Kidney (tissue), 14 donors: Measurements from ENCODE around the gene RRP12. TPM values are rescaled to one million over a fixed set of nuclear protein-coding genes. Genes with fewer than 3 reads are reported as not detected.

Source experiments
- DNase-seq, 5 donors: peaks; one replicate each; pipeline ENCODE4 v3.0.0-alpha.2; 2013 to 2020
- FAIRE-seq: peaks from 2 replicates; lab custom pipeline; 2012; peaks lifted over from hg19 to GRCh38; lab: Jason Lieb, UNC
- H3K27ac ChIP-seq, 2 donors: one replicate each; pipeline ENCODE4 v1.7.0; 2013; ENCODE audit warnings: low read depth in 2 of 2, low read length in 2 of 2, inconsistent platforms in 1 of 2
- H3K27me3 ChIP-seq: one replicate; pipeline ENCODE4 v1.7.1; 2013; ENCODE audit warnings: low read length, inconsistent platforms; ENCODE audit not compliant: control insufficient read depth, insufficient read depth
- H3K36me3 ChIP-seq, 3 donors: one replicate each; pipeline versions ENCODE4 v1.7.0 to v1.7.1; 2013; ENCODE audit warnings: low read length in 3 of 3, control low read depth in 1 of 3, inconsistent platforms in 1 of 3; ENCODE audit not compliant: insufficient read depth in 3 of 3, control insufficient read depth in 2 of 3
- H3K4me1 ChIP-seq, 3 donors: one replicate each; pipeline versions ENCODE4 v1.7.0 to v1.7.1; 2013; ENCODE audit warnings: low read length in 3 of 3, inconsistent platforms in 1 of 3, low read depth in 1 of 3; ENCODE audit not compliant: control insufficient read depth in 2 of 3, insufficient read depth in 2 of 3
- H3K4me3 ChIP-seq, 3 donors: one replicate each; pipeline versions ENCODE4 v1.7.0 to v1.8.1; 2013; ENCODE audit warnings: low read length in 3 of 3, control low read depth in 1 of 3, inconsistent platforms in 1 of 3
- H3K9ac ChIP-seq, 3 donors: one replicate each; pipeline versions ENCODE4 v1.7.0 to v1.7.1; 2013; ENCODE audit warnings: low read length in 3 of 3, control low read depth in 1 of 3, inconsistent platforms in 1 of 3
- H3K9me3 ChIP-seq, 3 donors: one replicate each; pipeline versions ENCODE4 v1.7.0 to v1.7.1; 2013; ENCODE audit warnings: low read length in 3 of 3, control low read depth in 1 of 3, inconsistent platforms in 1 of 3; ENCODE audit not compliant: control insufficient read depth in 2 of 3, insufficient read depth in 1 of 3
- intact Hi-C: fragments of 100-400 bp; cut with DNase I; formaldehyde crosslinking; loops from one replicate; pipeline ENCODE4 v1.11.1; 2022
- polyA plus RNA-seq: library from polyadenylated mRNA; stranded (reverse); fragments of 350-450 nt; fragmentation: Illumina TruSeq; extraction: RNeasy Lipid Tissue Mini Kit (QIAGEN cat#74804); gene quantifications from one replicate; pipeline ENCODE4 v1.2.3, GENCODE V29; 2014; ENCODE audit warnings: low read depth, low replicate concordance; ENCODE audit not compliant: insufficient read depth
- total RNA-seq: library from RNA; stranded (reverse); fragmentation: NEBNext Ultra II Directional; extraction: Animal tissue kit (Norgen Biotek cat#: 25700); gene quantifications from one replicate; pipeline ENCODE4 v1.2.1, GENCODE V29; 2021
- TF ChIP-seq, protein P1 (sequence below): IDR thresholded peaks from 3 replicates; pipeline ENCODE4 v1.5.1; 2012; ENCODE audit warnings: mild to moderate bottlenecking, moderate library complexity, borderline replicate concordance; ENCODE audit not compliant: insufficient read depth; ENCODE audit errors: extremely low read depth
- donor health status: control.
- donor health status: control.
- donor health status: control.
- donor health status: control.
- donor health status: control.
- donor health status: DM: yes; HTN: yes; CAD: no.
- donor health status: Normal renal cell carcinoma (clear cell type).

RRP12 gene
- total and polyA plus RNA-seq, 2 donors from 2014 or later = 9.7 to 30.0 TPM

DNA sequence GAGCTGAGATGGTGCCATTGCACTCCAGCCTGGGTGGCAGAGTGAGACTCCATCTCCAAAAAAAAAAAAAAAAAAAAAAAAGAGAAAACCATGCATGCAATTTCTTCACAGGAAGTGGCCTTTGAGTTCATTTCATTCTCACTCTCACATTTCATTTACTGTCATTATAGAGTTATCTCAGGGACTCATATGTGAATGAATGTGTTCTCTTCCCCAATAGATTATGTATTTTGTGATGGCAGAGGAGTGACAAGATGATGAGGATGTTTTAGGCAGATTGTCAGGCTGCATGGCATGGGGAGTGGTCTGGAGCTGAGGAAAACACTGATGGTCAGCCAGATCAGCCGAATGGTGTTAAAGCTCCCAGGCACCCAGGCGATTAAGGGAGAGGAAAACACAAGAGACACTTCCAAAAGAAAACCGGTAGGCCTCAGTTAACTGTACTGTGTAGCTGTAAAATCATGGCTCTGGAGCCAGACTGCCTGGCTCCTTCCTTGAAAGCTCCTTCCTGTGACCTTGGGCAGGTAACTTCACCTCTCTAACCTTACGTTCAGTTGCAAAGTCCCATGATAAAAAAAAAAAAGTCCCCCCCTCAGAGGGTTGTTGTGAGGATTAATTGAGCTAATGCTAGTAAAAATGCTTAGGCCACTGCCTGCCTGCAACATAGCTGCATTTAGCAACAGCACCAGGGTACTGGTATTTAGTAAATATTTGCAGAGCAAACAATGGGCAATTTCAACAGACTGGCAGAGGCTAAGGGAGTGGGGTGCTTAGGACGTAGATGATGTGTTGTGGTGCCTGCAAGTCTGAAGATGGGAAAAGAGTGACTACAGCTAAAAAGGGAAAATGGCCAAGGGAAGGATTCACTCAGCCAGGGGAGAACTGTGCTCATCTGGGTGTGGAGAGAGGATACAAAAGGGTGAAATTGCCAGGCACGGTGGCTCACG lies 73.5 kb downstream of the RRP12 start:
- no peaks in the 10 kb centered on the region for H3K9me3 ChIP-seq
- DNase-seq = peak in 1 of 5 donors; percentile 4
- H3K9ac ChIP-seq = no peak overlapping the region
- peaks cover 0 to 12% (median 8%) of the 10 kb centered on the region in 3 donors for H3K4me1 ChIP-seq
- TF ChIP-seq, protein P1, sequence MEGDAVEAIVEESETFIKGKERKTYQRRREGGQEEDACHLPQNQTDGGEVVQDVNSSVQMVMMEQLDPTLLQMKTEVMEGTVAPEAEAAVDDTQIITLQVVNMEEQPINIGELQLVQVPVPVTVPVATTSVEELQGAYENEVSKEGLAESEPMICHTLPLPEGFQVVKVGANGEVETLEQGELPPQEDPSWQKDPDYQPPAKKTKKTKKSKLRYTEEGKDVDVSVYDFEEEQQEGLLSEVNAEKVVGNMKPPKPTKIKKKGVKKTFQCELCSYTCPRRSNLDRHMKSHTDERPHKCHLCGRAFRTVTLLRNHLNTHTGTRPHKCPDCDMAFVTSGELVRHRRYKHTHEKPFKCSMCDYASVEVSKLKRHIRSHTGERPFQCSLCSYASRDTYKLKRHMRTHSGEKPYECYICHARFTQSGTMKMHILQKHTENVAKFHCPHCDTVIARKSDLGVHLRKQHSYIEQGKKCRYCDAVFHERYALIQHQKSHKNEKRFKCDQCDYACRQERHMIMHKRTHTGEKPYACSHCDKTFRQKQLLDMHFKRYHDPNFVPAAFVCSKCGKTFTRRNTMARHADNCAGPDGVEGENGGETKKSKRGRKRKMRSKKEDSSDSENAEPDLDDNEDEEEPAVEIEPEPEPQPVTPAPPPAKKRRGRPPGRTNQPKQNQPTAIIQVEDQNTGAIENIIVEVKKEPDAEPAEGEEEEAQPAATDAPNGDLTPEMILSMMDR = no peak
- intact Hi-C loops = no loop called here
- FAIRE-seq = no peak
- no peaks in the 10 kb centered on the region for H3K27me3 ChIP-seq
- H3K27ac ChIP-seq = no peak overlapping the region
- H3K4me3 ChIP-seq = no peak overlapping the region
- H3K36me3 ChIP-seq = no peaks in the 10 kb centered on the region

DNA sequence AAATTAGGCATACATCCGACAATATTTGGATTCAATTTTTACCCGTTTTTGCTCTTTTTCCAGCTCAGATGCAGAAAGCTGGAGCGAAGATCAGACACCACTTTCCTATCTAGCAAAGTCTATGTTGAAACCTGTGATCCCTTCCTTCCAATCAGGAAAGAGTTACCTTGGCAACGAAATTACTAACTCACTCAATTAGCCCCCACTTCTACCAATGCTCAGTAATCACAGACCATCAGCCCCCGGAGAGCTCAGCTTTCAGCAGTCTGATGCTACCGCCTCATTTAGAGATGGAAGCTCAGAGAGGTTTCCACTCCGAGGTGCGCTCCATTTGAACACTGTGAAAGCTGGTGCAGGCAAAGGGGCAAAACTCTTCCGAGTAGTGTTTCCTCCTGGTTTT lies 75.4 kb downstream of the RRP12 start:
- H3K4me1 ChIP-seq = peaks cover 0 to 6% (median 5%) of the 10 kb centered on the region in 3 donors
- no peak for FAIRE-seq

DNA sequence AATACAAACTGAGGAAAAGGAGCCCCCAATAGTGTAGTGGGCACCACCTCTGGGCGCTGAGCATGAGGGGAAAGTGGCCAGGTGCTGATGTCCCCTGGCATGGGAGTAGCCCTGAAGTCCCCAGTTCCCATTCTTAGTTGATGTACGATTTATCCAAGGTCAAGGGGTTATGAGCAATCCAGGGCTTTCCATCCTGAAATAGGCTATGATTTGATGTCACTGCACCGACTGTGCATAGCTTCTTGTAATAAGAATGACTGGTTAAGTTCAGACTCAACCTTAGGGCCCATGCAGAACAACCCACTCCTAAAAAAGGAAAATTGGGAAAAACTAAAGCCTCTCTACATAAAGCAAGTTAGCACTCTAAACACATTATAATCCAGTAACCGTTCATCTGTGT lies 77.6 kb downstream of the RRP12 start:
- Histone ChIP-seq H3K36me3 (no peaks in the 10 kb centered on the region), H3K27me3 (no peaks in the 10 kb centered on the region), H3K4me1 (peaks cover 0 to 6% (median 5%) of the 10 kb centered on the region in 3 donors), H3K9me3 (no peaks in the 10 kb centered on the region), H3K27ac (no peak overlapping the region), H3K9ac (no peak overlapping the region), H3K4me3 (no peak overlapping the region)
- intact Hi-C loops = no loop called here
- peak in 1 of 5 donors; percentile 3 for DNase-seq
- TF ChIP-seq, protein P1 = no peak
- no peak for FAIRE-seq

More for the DNA sequence above, 75.4 kb downstream of the RRP12 start:
- no peak overlapping the region for H3K9ac ChIP-seq
- H3K4me3 ChIP-seq = no peak overlapping the region
- H3K36me3 ChIP-seq = no peaks in the 10 kb centered on the region
- no peaks in the 10 kb centered on the region for H3K9me3 ChIP-seq
- intact Hi-C loops = no loop called here
- TF ChIP-seq, protein P1 = no peak
- H3K27ac ChIP-seq = no peak overlapping the region
- peak in 2 of 5 donors; percentile 6 to 41 for DNase-seq
- no peaks in the 10 kb centered on the region for H3K27me3 ChIP-seq
